ENCODE measurements around the gene CYP39A1.

CYP39A1 gene

GRCh38 chr6:46586906-46587305, 65.7 kb downstream of the CYP39A1 start:
- no peak for DNase-seq

GRCh38 chr6:46584586-46584985, 68.0 kb downstream of the CYP39A1 start:
- no peak for DNase-seq

GRCh38 chr6:46583721-46584120, 68.9 kb downstream of the CYP39A1 start:
- DNase-seq: no peak

GRCh38 chr6:46583081-46583480, 69.5 kb downstream of the CYP39A1 start:
- no peak for DNase-seq

GRCh38 chr6:46581459-46582177, 71.0 kb downstream of the CYP39A1 start:
- no peak for DNase-seq

- DNase-seq: no peak
Observed at GRCh38 chr6:46575530-46575929, 77.1 kb downstream of the CYP39A1 start.

GRCh38 chr6:46573140-46573539, 79.5 kb downstream of the CYP39A1 start:
- no peak for DNase-seq

- no peak for DNase-seq
Observed at GRCh38 chr6:46565531-46565930, 87.1 kb downstream of the CYP39A1 start.

- DNase-seq: no peak
Observed at GRCh38 chr6:46563924-46564323, 88.7 kb downstream of the CYP39A1 start.

- no peak for DNase-seq
Observed at GRCh38 chr6:46556053-46556452, 96.6 kb downstream of the CYP39A1 start.

- DNase-seq: no peak
Observed at GRCh38 chr6:46555129-46555528, 97.5 kb downstream of the CYP39A1 start.

- DNase-seq: no peak
Observed at GRCh38 chr6:46549155-46549554, 103.5 kb downstream of the CYP39A1 start.

- no peak for DNase-seq
Observed at GRCh38 chr6:46541556-46541955, 111.1 kb downstream of the CYP39A1 start.

- DNase-seq: no peak
Observed at GRCh38 chr6:46539866-46540265, 112.8 kb downstream of the CYP39A1 start.

- DNase-seq: no peak
Observed at GRCh38 chr6:46538800-46539480, 113.7 kb downstream of the CYP39A1 start.

GRCh38 chr6:46530896-46531295, 121.7 kb downstream of the CYP39A1 start:
- DNase-seq: no peak

GRCh38 chr6:46528961-46529750, 123.5 kb downstream of the CYP39A1 start:
- no peak for DNase-seq

GRCh38 chr6:46526607-46527006, 126.0 kb downstream of the CYP39A1 start:
- no peak for DNase-seq

- no peak for DNase-seq
Observed at GRCh38 chr6:46525583-46525982, 127.0 kb downstream of the CYP39A1 start.

- DNase-seq: no peak
Observed at GRCh38 chr6:46521464-46521971, 131.1 kb downstream of the CYP39A1 start.

- no peak for DNase-seq
Observed at GRCh38 chr6:46517202-46517601, 135.4 kb downstream of the CYP39A1 start.

GRCh38 chr6:46513533-46513932, 139.1 kb downstream of the CYP39A1 start:
- no peak for DNase-seq

GRCh38 chr6:46511320-46511719, 141.3 kb downstream of the CYP39A1 start:
- DNase-seq: no peak

- no peak for DNase-seq
Observed at GRCh38 chr6:46510651-46511050, 142.0 kb downstream of the CYP39A1 start.

Measured in CD4-positive, alpha-beta T cell treated with Interleukin-10 for 1 hour (primary cell).